Right lobe of liver (tissue), 4 donors: Measurements from ENCODE around the gene TRA2B.

Experiments
- POLR2A ChIP-seq: fragments of 450-650 bp; IDR thresholded peaks from one replicate; pipeline ENCODE4 v1.6.1; 2017; ENCODE audit warnings: antibody characterized with exemption, mild to moderate bottlenecking
- TF ChIP-seq, protein P1 (sequence below), 4 donors: fragments of 200-600 bp in 3 of 4; fragments of 450-650 bp in 1 of 4; IDR thresholded peaks; one replicate each; pipeline versions ENCODE4 v1.5.1 to v1.8.0; 2016 to 2022; ENCODE audit warnings: antibody characterized with exemption in 4 of 4, mild to moderate bottlenecking in 2 of 4
- donor health status: DM: no; HTN: no; CAD: no.
- donor health status: DM: no; HTN: no; CAD: no.
- donor health status: DM: no; HTN: yes; CAD: no.

DNA sequence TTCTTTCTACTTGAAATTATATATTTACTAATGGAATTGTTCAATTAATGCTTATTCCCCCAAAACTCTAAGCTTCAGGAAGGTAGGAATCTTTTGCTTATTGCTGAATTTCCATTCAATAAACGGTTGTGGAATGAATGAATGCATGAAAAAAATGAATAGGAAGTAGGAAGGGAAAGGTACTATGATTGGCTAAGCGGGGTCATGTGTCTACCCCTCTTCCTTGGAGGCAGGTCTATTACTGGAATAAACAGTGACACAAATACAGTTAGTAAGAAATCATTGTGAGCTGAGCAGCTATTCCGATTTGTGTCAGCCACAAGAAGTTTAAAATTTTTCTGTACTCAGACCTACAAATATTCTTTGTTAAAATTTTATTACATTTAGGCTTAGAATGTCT is 10.5 kb upstream of the TRA2B start:
- TF ChIP-seq, protein P1, sequence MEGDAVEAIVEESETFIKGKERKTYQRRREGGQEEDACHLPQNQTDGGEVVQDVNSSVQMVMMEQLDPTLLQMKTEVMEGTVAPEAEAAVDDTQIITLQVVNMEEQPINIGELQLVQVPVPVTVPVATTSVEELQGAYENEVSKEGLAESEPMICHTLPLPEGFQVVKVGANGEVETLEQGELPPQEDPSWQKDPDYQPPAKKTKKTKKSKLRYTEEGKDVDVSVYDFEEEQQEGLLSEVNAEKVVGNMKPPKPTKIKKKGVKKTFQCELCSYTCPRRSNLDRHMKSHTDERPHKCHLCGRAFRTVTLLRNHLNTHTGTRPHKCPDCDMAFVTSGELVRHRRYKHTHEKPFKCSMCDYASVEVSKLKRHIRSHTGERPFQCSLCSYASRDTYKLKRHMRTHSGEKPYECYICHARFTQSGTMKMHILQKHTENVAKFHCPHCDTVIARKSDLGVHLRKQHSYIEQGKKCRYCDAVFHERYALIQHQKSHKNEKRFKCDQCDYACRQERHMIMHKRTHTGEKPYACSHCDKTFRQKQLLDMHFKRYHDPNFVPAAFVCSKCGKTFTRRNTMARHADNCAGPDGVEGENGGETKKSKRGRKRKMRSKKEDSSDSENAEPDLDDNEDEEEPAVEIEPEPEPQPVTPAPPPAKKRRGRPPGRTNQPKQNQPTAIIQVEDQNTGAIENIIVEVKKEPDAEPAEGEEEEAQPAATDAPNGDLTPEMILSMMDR (IDR thresholded peaks at IDR 0.05): no peak
- TF ChIP-seq POLR2A: no peak
